HepG2 (cell line): ENCODE measurements around the gene TMEM132D. TPM values are rescaled to one million over a fixed set of nuclear protein-coding genes. Genes with fewer than 3 reads are reported as not detected.

ENCODE experiments used
- GZF1 ChIP-seq: sonication (generic); formaldehyde crosslinking; IDR thresholded peaks from 2 replicates; pipeline ENCODE4 v1.5.1; 2020; ENCODE audit warnings: mild to moderate bottlenecking, missing genetic modification reagents
- ISX ChIP-seq: sonication (generic); formaldehyde crosslinking; conservative IDR thresholded peaks from 2 replicates; pipeline ENCODE4 v1.5.0; 2020; ENCODE audit warnings: missing genetic modification reagents
- RARG ChIP-seq: sonication (generic); formaldehyde crosslinking; IDR thresholded peaks from 2 replicates; pipeline ENCODE4 v1.4.0; 2020; ENCODE audit warnings: low read depth, mild to moderate bottlenecking, missing genetic modification reagents
- TAF15 ChIP-seq: fragments of 200-400 bp; formaldehyde crosslinking; IDR thresholded peaks from one replicate; pipeline ENCODE4 v1.6.1; 2018; ENCODE audit warnings: mild to moderate bottlenecking, low read depth, low read length; ENCODE audit not compliant: poor library complexity, severe bottlenecking
- TSC22D2 ChIP-seq: sonication (generic); formaldehyde crosslinking; IDR thresholded peaks from 2 replicates; pipeline ENCODE4 v1.5.1; 2020; ENCODE audit warnings: missing genetic modification reagents, mild to moderate bottlenecking, borderline replicate concordance
- ZFY ChIP-seq: sonication (generic); formaldehyde crosslinking; IDR thresholded peaks from 2 replicates; pipeline ENCODE4 v1.4.0; 2020; ENCODE audit warnings: missing genetic modification reagents
- ZNF572 ChIP-seq: sonication (generic); formaldehyde crosslinking; IDR thresholded peaks from 2 replicates; pipeline ENCODE4 v1.5.1; 2020; ENCODE audit warnings: mild to moderate bottlenecking, missing genetic modification reagents
- ZNF792 ChIP-seq: IDR thresholded peaks from 2 replicates; pipeline ENCODE4 v1.6.1; 2016
- polyA plus RNA-seq, 8 experiments: library from polyadenylated mRNA; depleted of rRNA in 3 of 8; stranded (reverse) in 7 of 8; unstranded in 1 of 8; fragments of >200 nt; fragmentation: Illumina TruSeq in 4 of 8; extraction: Trizol in 4 of 8; gene quantifications; 2 replicates each; pipeline versions ENCODE4 v1.2.1 to v1.2.3, GENCODE V29; 2011 to 2016; ENCODE audit warnings: low read depth in 4 of 8, missing spikeins in 1 of 8, mixed read lengths in 1 of 8; ENCODE audit not compliant: insufficient read depth in 1 of 8
- total RNA-seq, 5 experiments: library from RNA; depleted of rRNA; stranded (reverse); fragments of >200 nt; fragmentation: Illumina TruSeq; extraction: Trizol; gene quantifications; 2 replicates each; pipeline ENCODE4 v1.2.3, GENCODE V29; 2016; ENCODE audit warnings: low read depth in 1 of 5
- TF ChIP-seq, protein P1 (sequence below), 2 experiments: IDR thresholded peaks; 2 replicates each; pipeline ENCODE4 v1.6.1; 2011 to 2012; ENCODE audit warnings: low read length in 2 of 2, borderline replicate concordance in 1 of 2, low read depth in 1 of 2, mild to moderate bottlenecking in 1 of 2, moderate library complexity in 1 of 2
- TF ChIP-seq, protein P2 (sequence below): IDR thresholded peaks from 2 replicates; pipeline ENCODE4 v1.6.1; 2016; ENCODE audit warnings: missing biosample characterization, missing genetic modification reagents, low read depth

Gene TMEM132D
- total and polyA plus RNA-seq, 2 of the 13 experiments (the other 11 are each of a cell fraction or from before 2014, with no cell fraction given), result not detected

DNA sequence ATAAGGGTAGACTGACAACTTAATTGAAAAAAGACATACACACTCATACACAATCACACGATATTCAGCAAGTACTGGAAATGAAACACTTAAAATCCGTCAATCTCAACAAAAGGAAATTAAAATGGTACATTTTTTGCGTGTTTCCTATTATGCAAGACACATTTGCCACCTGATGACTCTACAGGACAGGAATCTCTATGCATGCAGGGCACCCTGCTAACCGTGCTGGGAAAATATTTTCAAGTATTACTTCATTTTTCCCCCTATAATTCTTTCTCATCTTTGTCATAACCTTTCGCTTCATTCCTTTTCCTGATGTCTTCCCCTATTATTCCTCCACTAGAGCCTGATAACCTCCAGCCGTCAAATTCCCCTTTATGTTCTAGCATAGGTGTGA lies 150.2 kb downstream of the TMEM132D start (continued):
- TF ChIP-seq, protein P1, sequence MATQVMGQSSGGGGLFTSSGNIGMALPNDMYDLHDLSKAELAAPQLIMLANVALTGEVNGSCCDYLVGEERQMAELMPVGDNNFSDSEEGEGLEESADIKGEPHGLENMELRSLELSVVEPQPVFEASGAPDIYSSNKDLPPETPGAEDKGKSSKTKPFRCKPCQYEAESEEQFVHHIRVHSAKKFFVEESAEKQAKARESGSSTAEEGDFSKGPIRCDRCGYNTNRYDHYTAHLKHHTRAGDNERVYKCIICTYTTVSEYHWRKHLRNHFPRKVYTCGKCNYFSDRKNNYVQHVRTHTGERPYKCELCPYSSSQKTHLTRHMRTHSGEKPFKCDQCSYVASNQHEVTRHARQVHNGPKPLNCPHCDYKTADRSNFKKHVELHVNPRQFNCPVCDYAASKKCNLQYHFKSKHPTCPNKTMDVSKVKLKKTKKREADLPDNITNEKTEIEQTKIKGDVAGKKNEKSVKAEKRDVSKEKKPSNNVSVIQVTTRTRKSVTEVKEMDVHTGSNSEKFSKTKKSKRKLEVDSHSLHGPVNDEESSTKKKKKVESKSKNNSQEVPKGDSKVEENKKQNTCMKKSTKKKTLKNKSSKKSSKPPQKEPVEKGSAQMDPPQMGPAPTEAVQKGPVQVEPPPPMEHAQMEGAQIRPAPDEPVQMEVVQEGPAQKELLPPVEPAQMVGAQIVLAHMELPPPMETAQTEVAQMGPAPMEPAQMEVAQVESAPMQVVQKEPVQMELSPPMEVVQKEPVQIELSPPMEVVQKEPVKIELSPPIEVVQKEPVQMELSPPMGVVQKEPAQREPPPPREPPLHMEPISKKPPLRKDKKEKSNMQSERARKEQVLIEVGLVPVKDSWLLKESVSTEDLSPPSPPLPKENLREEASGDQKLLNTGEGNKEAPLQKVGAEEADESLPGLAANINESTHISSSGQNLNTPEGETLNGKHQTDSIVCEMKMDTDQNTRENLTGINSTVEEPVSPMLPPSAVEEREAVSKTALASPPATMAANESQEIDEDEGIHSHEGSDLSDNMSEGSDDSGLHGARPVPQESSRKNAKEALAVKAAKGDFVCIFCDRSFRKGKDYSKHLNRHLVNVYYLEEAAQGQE (IDR thresholded peaks at IDR 0.05; ENCODE audit: borderline replicate concordance in 1 of 2, low read depth in 1 of 2, low read length in 2 of 2), result no peak
- no peak for TF ChIP-seq ZNF792 (CRISPR knock-in tag)
- TF ChIP-seq, protein P2, sequence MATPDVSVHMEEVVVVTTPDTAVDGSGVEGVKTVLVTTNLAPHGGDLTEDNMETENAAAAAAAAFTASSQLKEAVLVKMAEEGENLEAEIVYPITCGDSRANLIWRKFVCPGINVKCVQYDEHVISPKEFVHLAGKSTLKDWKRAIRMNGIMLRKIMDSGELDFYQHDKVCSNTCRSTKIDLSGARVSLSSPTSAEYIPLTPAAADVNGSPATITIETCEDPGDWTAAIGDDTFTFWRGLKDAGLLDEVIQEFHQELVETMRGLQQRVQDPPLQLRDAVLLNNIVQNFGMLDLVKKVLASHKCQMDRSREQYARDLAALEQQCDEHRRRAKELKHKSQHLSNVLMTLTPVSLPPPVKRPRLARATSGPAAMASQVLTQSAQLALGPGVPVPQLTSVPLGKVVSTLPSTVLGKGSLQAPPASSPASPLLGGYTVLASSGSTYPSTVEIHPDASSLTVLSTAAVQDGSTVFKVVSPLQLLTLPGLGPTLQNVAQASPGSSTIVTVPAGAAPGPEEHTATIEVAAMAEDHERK, result no peak
- TF ChIP-seq GZF1 (CRISPR knock-in tag), result no peak
- no peak for TF ChIP-seq TAF15
- TF ChIP-seq ISX (CRISPR knock-in tag), result no peak
- no peak for TF ChIP-seq ZFY (CRISPR knock-in tag)
- no peak for TF ChIP-seq ZNF572
- no peak for TF ChIP-seq TSC22D2 (CRISPR knock-in tag)
- TF ChIP-seq RARG (CRISPR knock-in tag), result no peak
